Measurements from ENCODE around the gene ABCG2. TPM values are rescaled to one million over a fixed set of nuclear protein-coding genes. Genes with fewer than 3 reads are reported as not detected.

ABCG2 gene
- total and polyA plus RNA-seq, 12 donors, result 0.22 to 10.5 (median 3.6) TPM

DNA sequence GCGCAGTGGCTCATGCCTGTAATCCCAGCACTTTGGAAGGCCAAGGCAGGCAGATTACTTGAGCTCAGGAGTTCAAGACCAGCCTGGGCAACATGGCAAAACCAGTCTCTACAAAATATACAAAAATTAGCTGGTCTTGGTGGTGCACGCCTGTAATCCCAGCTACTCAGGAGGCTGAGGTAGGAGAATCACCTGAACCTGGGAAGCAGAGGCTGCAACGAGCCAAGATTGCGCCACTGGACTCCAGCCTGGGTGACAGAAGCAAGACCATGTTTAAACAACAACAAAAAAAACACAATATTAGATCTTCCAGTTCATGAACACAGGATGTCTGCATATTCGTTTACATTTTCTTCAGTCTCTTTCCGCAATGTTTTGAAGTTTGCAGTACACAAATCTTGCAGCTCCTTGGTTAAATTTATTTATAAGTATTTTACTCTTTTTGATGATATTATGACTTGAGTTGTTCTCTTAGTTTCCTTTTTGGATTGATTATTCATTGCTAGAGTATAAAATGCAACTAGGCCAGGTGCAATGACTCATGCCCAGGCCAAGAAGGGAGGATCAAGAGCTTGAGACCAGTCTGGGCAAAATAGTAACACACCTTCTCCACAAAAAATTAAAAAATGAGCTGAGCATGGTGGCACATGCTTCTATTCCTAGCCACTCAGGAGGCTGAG is 30.4 kb upstream of the ABCG2 start:
- H3K27me3 ChIP-seq, result no peaks in the 10 kb centered on the region
- WGBS, 2 donors, result 96 to 97% methylated on average over 6 of the region's 6 CpGs
- no peaks in the 10 kb centered on the region for H3K36me3 ChIP-seq
- peaks cover 0 to 15% (median 0%) of the 10 kb centered on the region in 11 donors for H3K9me3 ChIP-seq
- ATAC-seq (no peak), DNase-seq (no peak)
- H3K27ac ChIP-seq, result no peak overlapping the region
- peaks cover 0 to 3% (median 0%) of the 10 kb centered on the region in 9 donors for H3K4me1 ChIP-seq
- intact Hi-C loops (cut with DNase I), result no loop called here
- TF ChIP-seq, protein P1, sequence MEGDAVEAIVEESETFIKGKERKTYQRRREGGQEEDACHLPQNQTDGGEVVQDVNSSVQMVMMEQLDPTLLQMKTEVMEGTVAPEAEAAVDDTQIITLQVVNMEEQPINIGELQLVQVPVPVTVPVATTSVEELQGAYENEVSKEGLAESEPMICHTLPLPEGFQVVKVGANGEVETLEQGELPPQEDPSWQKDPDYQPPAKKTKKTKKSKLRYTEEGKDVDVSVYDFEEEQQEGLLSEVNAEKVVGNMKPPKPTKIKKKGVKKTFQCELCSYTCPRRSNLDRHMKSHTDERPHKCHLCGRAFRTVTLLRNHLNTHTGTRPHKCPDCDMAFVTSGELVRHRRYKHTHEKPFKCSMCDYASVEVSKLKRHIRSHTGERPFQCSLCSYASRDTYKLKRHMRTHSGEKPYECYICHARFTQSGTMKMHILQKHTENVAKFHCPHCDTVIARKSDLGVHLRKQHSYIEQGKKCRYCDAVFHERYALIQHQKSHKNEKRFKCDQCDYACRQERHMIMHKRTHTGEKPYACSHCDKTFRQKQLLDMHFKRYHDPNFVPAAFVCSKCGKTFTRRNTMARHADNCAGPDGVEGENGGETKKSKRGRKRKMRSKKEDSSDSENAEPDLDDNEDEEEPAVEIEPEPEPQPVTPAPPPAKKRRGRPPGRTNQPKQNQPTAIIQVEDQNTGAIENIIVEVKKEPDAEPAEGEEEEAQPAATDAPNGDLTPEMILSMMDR (IDR thresholded peaks at IDR 0.05), result no peak
- no peak overlapping the region for H3K4me3 ChIP-seq

DNA sequence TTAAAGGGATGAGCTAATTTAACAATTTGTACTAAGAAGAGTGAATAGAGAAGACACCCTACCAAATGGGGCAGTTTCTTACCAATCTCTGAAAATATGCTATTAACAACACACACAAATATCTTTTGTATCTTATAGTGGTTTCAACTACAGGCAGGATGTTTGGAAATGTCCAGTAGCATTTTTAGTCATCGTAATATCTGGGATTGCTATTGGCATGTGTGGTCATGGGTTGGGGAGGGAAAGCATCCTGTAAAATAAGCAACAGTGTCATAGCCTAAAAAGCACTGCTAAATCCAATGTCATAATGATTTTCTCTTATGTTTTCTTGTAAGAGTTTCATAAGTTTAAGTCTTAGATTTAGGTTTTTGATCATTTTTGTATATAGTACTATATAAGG is 29.3 kb upstream of the ABCG2 start:
- Histone ChIP-seq H3K9me3 (peaks cover 0 to 12% (median 0%) of the 10 kb centered on the region in 11 donors), H3K4me1 (peaks cover 0 to 3% (median 0%) of the 10 kb centered on the region in 9 donors), H3K4me3 (no peak overlapping the region), H3K27me3 (no peaks in the 10 kb centered on the region), H3K36me3 (no peaks in the 10 kb centered on the region), H3K27ac (no peak overlapping the region)
- no peak for ATAC-seq
- WGBS, 2 donors, result 84 to 88% methylated on average over 1 of the region's 1 CpG
- intact Hi-C loops (cut with DNase I), result no loop called here
- TF ChIP-seq, protein P1 (IDR thresholded peaks at IDR 0.05), result no peak
- DNase-seq, result no peak

DNA sequence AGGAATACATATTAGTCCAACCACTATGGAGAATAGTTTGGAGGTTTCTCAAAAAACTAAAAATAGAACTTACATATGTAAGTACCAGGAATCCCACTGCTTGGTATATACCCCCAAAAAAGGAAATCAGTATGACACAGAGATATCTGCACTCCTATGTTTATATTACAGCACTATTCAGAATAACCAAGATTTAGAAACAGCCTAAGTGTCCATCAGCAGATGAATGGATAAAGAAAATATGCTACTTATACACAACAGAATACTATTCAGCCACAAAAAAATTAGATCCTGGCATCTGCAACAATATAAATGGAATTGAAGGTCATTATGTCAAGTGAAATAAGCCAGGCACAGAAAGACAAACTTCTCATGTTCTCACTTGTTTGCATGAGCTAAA is 27.5 kb upstream of the ABCG2 start:
- Histone ChIP-seq H3K9me3 (peaks cover 0 to 17% (median 0%) of the 10 kb centered on the region in 11 donors), H3K27me3 (no peaks in the 10 kb centered on the region), H3K4me3 (no peak overlapping the region), H3K27ac (no peak overlapping the region), H3K4me1 (peaks cover 0 to 3% (median 0%) of the 10 kb centered on the region in 9 donors), H3K36me3 (no peaks in the 10 kb centered on the region)
- ATAC-seq, result no peak
- intact Hi-C loops (cut with DNase I), result no loop called here
- TF ChIP-seq, protein P1 (IDR thresholded peaks at IDR 0.05), result no peak
- no peak for DNase-seq

DNA sequence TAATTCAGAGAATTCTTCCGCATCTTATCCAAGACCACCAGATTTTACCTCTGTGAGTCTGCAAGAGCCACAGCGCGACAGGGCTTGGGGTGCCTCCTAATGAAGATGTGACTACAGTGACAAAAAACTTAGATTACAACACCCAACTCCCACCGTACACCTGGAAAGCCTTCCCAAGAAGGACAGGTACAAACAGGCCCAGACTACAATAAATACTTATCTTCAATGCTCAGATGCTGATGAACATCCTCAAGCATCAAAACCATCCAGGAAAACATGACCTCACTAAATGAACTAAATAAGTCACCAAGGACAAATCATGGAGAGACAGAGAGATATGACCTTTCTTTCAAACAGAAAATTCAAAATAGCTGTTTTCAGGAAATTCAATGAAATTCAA is 20.8 kb upstream of the ABCG2 start:
- Histone ChIP-seq H3K4me3 (no peak overlapping the region), H3K9me3 (peaks cover 0 to 18% (median 0%) of the 10 kb centered on the region in 11 donors), H3K36me3 (no peaks in the 10 kb centered on the region), H3K4me1 (peaks cover 0 to 9% (median 0%) of the 10 kb centered on the region in 9 donors), H3K27me3 (no peaks in the 10 kb centered on the region), H3K27ac (no peak overlapping the region)
- ATAC-seq, result no peak
- TF ChIP-seq, protein P1 (IDR thresholded peaks at IDR 0.05), result no peak
- 99% methylated on average over 4 of the region's 4 CpGs for WGBS, 2 donors
- intact Hi-C loops (cut with DNase I), result no loop called here
- no peak for DNase-seq
